ENCODE measurements around the gene STPG4. TPM values are rescaled to one million over a fixed set of nuclear protein-coding genes. Genes with fewer than 3 reads are reported as not detected.

Gene STPG4
- total RNA-seq, 4 donors from 2014 or later: 0.46 to 1.2 (median 0.63) TPM; not detected in 1

GRCh38 chr2:47196046-47196445 is 40.9 kb upstream of the STPG4 start:
- ATAC-seq (ENCODE audit: low FRiP score): no peak
- no peak for TF ChIP-seq CTCF (IDR thresholded peaks at IDR 0.05)
- no peak for DNase-seq (ENCODE audit: low spot score)

GRCh38 chr2:47195148-47195547 is 40.0 kb upstream of the STPG4 start:
- DNase-seq (ENCODE audit: low spot score): no peak
- no peak for ATAC-seq (ENCODE audit: low FRiP score)
- no peak for TF ChIP-seq CTCF (IDR thresholded peaks at IDR 0.05)

- no peak for TF ChIP-seq CTCF (IDR thresholded peaks at IDR 0.05)
- DNase-seq (ENCODE audit: low spot score) (no peak), ATAC-seq (ENCODE audit: low FRiP score) (no peak)
Observed at GRCh38 chr2:47194410-47194809, 39.3 kb upstream of the STPG4 start.

GRCh38 chr2:47193607-47194006 is 38.5 kb upstream of the STPG4 start:
- DNase-seq (ENCODE audit: low spot score) (no peak), ATAC-seq (ENCODE audit: low FRiP score) (no peak)
- no peak for TF ChIP-seq CTCF (IDR thresholded peaks at IDR 0.05)

- TF ChIP-seq CTCF (IDR thresholded peaks at IDR 0.05): no peak
- ATAC-seq (ENCODE audit: low FRiP score) (no peak), DNase-seq (ENCODE audit: low spot score) (no peak)
Observed at GRCh38 chr2:47190188-47190881, 35.2 kb upstream of the STPG4 start.

- no peak for TF ChIP-seq CTCF (IDR thresholded peaks at IDR 0.05)
- ATAC-seq (ENCODE audit: low FRiP score): no peak
Observed at GRCh38 chr2:47189635-47190034, 34.5 kb upstream of the STPG4 start.

GRCh38 chr2:47187069-47187468 is 32.0 kb upstream of the STPG4 start:
- TF ChIP-seq CTCF (IDR thresholded peaks at IDR 0.05): no peak
- no peak for ATAC-seq (ENCODE audit: low FRiP score)
- no peak for DNase-seq (ENCODE audit: low spot score)

More at GRCh38 chr2:47189635-47190034, 34.5 kb upstream of the STPG4 start:
- DNase-seq (ENCODE audit: low spot score): no peak

Data from omental fat pad (tissue), 4 donors.